ENCODE results near the gene JAK1.

DNA sequence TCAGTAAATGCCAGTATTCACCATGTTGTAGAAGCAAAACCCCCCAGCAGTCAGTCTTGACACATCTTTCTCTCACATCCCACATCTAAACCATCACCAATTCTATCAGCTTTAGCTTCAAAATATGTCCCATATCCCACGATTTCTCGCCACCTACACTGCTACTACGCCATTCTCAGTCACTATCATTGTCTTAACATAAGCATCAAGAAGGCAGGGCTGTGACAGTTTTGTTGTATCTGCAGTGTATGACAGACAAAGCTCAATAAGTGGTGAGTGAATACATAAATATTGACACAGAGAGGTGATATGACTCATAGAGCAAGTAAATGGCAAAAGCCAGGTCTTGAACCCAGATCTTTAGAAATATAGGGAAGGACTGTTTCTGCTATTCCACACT is 59.9 kb downstream of the JAK1 start:
- TF ChIP-seq POLR2A (IDR thresholded peaks at IDR 0.05): no peak
- TF ChIP-seq CTCF (IDR thresholded peaks at IDR 0.05): no peak
